Subcutaneous abdominal adipose tissue (tissue), 5 donors: ENCODE results near the gene VTI1A.

Experiments
- H3K27ac ChIP-seq: one replicate; pipeline ENCODE4 v1.7.0; 2013; ENCODE audit warnings: low read depth, mild to moderate bottlenecking, inconsistent platforms, low read length, moderate library complexity
- H3K27me3 ChIP-seq, 5 donors: one replicate each; pipeline ENCODE4 v1.7.0; 2013; ENCODE audit warnings: low read length in 5 of 5, inconsistent platforms in 1 of 5; ENCODE audit not compliant: control insufficient read depth in 5 of 5, insufficient read depth in 4 of 5
- H3K36me3 ChIP-seq, 5 donors: one replicate each; pipeline ENCODE4 v1.7.0; 2013; ENCODE audit warnings: low read length in 5 of 5; ENCODE audit not compliant: control insufficient read depth in 5 of 5, insufficient read depth in 5 of 5
- H3K4me1 ChIP-seq, 5 donors: one replicate each; pipeline ENCODE4 v1.7.0; 2013; ENCODE audit warnings: low read length in 5 of 5, mild to moderate bottlenecking in 3 of 5, moderate library complexity in 1 of 5; ENCODE audit not compliant: control insufficient read depth in 5 of 5, insufficient read depth in 5 of 5
- H3K4me3 ChIP-seq, 5 donors: one replicate each; pipeline ENCODE4 v1.7.0; 2013; ENCODE audit warnings: low read length in 5 of 5, low read depth in 1 of 5
- H3K9ac ChIP-seq, 5 donors: one replicate each; pipeline ENCODE4 v1.7.0; 2013; ENCODE audit warnings: low read length in 5 of 5, mild to moderate bottlenecking in 4 of 5, moderate library complexity in 3 of 5
- H3K9me3 ChIP-seq, 5 donors: one replicate each; pipeline ENCODE4 v1.7.0; 2013; ENCODE audit warnings: low read length in 5 of 5; ENCODE audit not compliant: control insufficient read depth in 5 of 5
- donor health status: healthy.
- donor health status: healthy.
- donor health status: healthy.
- donor health status: healthy.
- donor health status: healthy.

VTI1A gene

DNA sequence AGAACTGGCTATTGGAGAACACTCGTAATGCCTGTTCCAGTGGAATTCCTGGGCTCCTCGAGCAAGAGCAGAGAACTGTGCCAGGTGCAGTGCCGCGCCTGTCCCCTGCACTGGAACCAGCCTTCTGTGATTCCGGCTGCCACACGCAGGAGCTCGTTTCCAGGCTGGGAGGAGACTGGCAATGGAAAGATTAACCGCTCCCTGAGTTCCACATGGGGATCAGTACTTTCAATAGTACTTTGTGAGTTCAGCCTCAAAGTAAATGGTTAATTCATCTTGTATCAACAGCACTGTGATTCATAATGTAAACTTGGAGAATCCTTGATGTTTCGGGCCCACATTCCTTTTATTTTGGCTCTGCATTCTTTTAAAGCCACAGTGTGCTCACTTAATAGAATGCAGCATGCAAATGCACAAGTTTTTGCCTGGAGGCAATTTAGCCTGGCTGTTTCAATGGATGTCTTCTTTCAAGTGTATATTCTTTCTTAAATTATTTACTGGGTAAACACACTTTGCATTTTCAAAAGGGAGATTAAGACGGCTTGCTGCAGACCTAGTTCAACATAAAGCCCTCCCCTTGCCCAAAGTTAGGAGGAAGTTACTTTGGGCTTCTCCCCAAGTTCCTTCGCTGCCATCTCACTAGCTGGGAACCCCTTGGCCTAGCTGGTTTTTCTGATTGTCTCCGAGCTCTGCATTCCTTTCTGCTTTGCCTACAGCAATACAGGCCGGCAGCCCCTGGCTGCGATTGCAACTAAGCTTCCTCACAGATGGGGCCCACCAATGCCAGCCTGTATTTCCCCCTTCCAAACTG is 364.9 kb downstream of the VTI1A start:
- Histone ChIP-seq H3K36me3 (peaks cover 0 to 7% (median 2%) of the 10 kb centered on the region in 5 donors), H3K9me3 (peaks cover 0 to 4% (median 0%) of the 10 kb centered on the region in 5 donors), H3K4me3 (peak overlapping the region in 2 of 5 donors; percentile 19 to 24), H3K4me1 (peaks cover 2 to 22% (median 14%) of the 10 kb centered on the region in 5 donors), H3K27me3 (no peaks in the 10 kb centered on the region), H3K27ac (no peak overlapping the region), H3K9ac (no peak overlapping the region)

DNA sequence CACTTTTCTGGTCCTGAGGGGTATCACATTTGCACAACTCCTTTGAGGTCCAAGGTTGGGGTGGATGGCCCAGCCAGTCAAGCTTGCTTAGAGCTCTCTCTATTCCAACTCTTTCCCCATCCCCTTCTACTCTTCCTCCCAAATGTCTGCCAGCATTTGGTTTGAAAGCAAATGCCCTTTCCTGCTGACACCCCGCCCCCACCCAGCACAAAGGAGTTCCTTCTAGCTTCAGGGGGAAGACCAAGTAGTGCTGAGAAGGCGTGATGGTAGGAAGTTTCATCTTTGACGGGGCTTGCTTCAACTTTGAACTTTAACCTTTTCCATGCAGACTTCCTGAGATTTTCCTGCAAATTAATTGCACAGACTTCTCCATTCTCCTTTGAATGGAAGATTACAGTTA is 365.6 kb downstream of the VTI1A start:
- Histone ChIP-seq H3K9ac (no peak overlapping the region), H3K27ac (no peak overlapping the region), H3K4me1 (peaks cover 2 to 22% (median 14%) of the 10 kb centered on the region in 5 donors), H3K9me3 (peaks cover 0 to 4% (median 0%) of the 10 kb centered on the region in 5 donors), H3K4me3 (no peak overlapping the region), H3K36me3 (peaks cover 0 to 9% (median 2%) of the 10 kb centered on the region in 5 donors), H3K27me3 (no peaks in the 10 kb centered on the region)

DNA sequence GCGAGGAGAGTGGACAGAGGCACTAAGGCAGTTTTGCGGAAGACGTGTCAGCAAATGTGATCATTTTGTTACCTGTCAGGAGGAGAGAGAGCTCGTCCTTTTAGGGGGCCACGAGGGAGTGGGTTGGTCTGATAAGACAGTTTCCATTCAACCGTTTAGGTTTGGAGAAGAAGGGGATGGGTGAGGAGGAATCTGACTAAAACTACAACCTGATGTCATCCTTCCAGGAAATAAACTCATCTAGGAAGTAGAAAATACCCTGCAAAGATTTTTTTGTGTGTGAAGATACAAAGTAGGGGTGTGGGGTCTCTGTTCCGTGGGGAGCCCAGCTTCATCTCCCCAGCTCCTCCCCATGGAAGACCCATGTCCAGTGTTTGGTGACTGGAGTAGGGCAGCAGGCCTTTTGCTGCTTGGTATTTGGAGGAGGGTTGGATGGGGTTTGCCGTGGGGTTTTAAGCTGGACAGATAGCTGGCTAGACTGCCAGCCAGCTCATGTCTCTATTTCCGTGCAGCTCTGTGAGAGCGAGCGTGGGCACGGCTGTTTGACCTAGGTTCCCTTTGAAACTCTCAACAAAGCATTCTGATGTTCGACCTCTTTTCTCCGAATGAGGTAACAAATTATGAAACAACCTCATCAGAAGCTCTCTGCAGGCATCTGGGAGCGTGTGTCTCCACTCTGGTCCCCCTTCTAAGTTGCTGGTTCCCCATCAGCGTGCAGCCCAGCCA is 367.0 kb downstream of the VTI1A start:
- no peak overlapping the region for H3K9ac ChIP-seq
- no peaks in the 10 kb centered on the region for H3K27me3 ChIP-seq

DNA sequence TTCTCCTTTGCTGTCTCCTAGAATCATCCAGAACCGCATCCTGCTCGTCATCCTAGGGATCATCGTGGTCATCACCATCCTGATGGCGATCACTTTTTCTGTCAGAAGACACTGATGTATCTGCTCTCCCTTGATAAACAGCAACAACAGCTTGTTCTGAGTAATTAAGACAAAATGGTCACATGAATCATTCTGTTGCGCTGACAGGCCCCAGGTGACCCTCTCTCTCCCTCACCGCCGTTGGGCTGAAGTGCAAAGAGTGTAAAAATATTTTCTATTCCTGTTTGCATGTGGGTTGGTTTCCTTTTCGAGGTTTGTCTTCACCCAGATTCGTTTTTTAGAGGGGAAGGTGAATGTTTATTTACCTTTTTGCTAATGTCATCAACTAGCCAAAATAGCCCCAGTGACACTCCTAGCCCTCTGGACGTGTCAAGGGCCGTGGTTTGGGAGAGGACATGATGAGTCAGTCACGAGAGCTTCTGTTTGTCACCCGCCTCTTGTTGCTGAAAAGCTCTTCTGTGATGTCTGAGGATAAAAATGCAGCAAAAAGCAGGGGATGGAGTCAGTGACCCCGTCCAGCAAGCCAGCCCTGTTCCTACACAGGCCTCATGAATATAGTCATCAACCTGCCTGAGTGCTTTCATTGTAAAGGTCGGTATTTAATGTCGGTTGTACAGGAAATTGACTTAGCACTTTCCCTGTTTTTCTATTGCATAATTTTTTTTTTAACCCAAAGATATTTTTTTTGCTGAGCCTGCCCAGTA is 368.4 kb downstream of the VTI1A start:
- Histone ChIP-seq H3K4me1 (peaks cover 2 to 22% (median 14%) of the 10 kb centered on the region in 5 donors), H3K36me3 (peaks cover 0 to 9% (median 2%) of the 10 kb centered on the region in 5 donors), H3K9ac (no peak overlapping the region), H3K4me3 (no peak overlapping the region), H3K27ac (no peak overlapping the region), H3K27me3 (no peaks in the 10 kb centered on the region), H3K9me3 (peaks cover 0 to 4% (median 0%) of the 10 kb centered on the region in 5 donors)

More for the DNA sequence above, 367.0 kb downstream of the VTI1A start:
- Histone ChIP-seq H3K4me3 (no peak overlapping the region), H3K36me3 (peaks cover 0 to 9% (median 2%) of the 10 kb centered on the region in 5 donors), H3K4me1 (peaks cover 2 to 22% (median 14%) of the 10 kb centered on the region in 5 donors), H3K27ac (no peak overlapping the region), H3K9me3 (peaks cover 0 to 4% (median 0%) of the 10 kb centered on the region in 5 donors)

DNA sequence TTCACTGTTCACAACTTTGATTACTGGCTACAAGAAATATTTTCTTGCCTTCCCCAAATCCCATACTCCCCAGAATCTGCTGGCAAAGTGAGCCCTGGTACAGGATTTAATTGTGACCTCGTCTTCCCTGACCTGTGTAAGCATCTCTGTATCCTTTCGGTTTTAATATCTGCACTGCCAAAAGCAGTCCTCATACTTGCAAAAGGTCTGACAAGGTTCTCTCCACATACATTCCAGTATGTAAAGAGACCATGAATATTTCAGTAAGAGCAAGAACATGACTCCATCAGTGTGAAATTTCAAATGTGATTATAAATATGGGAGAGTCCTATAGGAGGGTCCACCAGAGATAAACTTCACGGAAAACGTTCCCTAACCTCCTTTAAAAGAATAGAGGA is 369.0 kb downstream of the VTI1A start:
- H3K9ac ChIP-seq, result no peak overlapping the region
- peaks cover 0 to 2% (median 0%) of the 10 kb centered on the region in 5 donors for H3K9me3 ChIP-seq
- H3K27ac ChIP-seq, result no peak overlapping the region
- H3K4me3 ChIP-seq, result no peak overlapping the region
- no peaks in the 10 kb centered on the region for H3K27me3 ChIP-seq
- peaks cover 2 to 22% (median 14%) of the 10 kb centered on the region in 5 donors for H3K4me1 ChIP-seq
- peaks cover 0 to 9% (median 2%) of the 10 kb centered on the region in 5 donors for H3K36me3 ChIP-seq

DNA sequence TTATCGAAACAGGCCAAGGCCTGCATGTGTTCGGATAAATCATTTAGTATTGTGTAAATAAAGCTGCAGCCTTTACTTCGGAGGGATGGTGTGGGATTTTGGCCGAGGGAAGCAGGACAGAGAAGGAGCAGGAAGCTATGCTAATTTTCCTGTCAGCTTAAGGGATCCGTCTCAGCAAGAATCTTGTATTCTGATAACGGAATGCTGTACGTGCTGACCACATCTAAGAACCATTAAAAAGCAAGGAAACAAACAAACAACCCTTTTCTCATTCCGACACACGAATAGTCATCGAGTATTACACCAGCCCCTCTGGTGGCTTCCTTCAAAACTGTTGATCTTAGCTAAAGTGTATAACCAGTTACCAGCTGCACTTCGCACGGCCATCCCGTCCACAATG is 369.9 kb downstream of the VTI1A start:
- no peak overlapping the region for H3K27ac ChIP-seq
- H3K36me3 ChIP-seq, result peaks cover 0 to 9% (median 2%) of the 10 kb centered on the region in 5 donors
- H3K9ac ChIP-seq, result no peak overlapping the region
- no peaks in the 10 kb centered on the region for H3K9me3 ChIP-seq
- H3K27me3 ChIP-seq, result no peaks in the 10 kb centered on the region
- H3K4me3 ChIP-seq, result no peak overlapping the region
- H3K4me1 ChIP-seq, result peaks cover 0 to 19% (median 10%) of the 10 kb centered on the region in 5 donors

DNA sequence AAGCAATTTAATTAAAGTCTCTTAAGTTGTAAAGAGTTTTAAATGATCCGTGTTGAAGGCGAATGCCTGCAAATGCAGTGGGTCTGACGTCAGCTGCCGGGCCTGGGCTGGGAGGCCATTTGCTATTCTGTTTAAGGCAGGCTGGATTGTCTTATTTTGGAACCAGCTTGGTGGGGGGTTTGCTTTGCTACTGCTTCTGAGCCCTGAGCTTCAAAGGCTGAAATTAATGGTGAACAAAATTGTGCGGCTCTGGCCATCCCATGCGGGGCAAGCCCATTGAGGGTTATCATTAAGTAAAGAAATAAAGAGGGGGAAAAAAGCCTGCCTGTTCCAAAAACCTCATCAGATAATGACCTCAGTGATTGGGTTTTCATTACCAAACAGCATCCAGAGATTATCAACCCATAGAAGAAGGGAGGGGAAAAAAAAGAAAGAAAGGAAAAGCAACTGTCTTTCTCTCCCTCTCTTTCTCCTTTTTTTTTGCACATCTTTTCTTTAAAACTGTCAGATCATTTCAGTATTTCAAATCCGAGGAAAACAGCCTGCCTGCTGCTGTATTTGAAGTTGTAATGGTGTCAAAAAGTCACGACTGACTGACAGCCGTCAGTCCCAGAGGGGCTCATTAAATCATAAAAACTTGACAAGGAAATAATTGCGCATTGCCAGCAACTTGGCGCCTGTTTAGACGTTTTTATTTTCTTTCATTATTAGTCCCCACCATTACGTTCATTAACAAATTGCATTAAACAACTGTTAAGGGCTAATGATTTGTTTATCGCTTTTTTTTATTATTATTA is 371.2 kb downstream of the VTI1A start:
- H3K9ac ChIP-seq, result no peak overlapping the region
- H3K36me3 ChIP-seq, result peaks cover 0 to 9% (median 2%) of the 10 kb centered on the region in 5 donors
- H3K27me3 ChIP-seq, result no peaks in the 10 kb centered on the region

DNA sequence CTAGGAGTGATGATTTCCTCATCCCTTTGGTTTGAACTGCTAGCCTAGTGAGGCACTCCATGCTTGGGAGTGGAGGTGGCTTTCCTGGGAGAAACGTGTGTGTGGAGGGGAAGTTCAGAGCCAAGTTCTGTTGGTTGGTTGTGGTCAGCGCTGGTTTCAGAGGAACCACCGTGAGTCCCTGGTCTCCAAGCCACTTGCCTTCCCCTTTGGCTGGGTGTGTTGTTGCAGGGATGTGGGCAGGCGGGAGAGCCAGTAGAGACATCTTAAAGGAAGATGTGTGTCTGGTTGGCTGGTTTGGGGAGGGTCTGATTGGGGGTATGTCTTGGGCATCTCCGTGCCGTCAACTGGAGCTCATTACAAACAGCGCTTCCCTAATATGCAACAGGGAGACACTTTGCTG is 372.2 kb downstream of the VTI1A start:
- no peaks in the 10 kb centered on the region for H3K9me3 ChIP-seq
- no peak overlapping the region for H3K9ac ChIP-seq
- no peaks in the 10 kb centered on the region for H3K27me3 ChIP-seq
- no peak overlapping the region for H3K4me3 ChIP-seq
- H3K36me3 ChIP-seq, result peaks cover 0 to 9% (median 2%) of the 10 kb centered on the region in 5 donors
- peaks cover 0 to 11% (median 4%) of the 10 kb centered on the region in 5 donors for H3K4me1 ChIP-seq
- no peak overlapping the region for H3K27ac ChIP-seq

More for the DNA sequence above, 371.2 kb downstream of the VTI1A start:
- peaks cover 0 to 11% (median 4%) of the 10 kb centered on the region in 5 donors for H3K4me1 ChIP-seq
- H3K9me3 ChIP-seq, result no peaks in the 10 kb centered on the region
- no peak overlapping the region for H3K27ac ChIP-seq
- no peak overlapping the region for H3K4me3 ChIP-seq

DNA sequence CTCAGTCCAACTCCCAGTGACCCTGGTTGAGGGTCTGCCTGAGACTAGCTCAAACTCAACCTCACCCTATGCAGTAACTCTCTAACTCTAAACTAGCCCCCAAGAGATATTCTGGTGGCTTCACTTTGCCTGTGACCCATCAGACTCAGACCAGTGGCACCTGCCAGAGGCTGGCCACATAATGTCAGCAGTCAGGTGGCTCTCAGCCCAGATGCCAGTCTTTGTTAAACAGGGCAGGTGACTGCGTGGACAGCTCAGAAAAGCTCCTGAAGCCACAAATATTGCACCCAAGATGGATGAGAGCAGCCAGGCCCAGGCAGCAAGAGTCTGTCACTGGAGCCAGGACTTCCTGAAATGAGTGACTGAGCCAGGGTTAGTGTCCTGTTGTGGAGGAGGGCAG is 373.3 kb downstream of the VTI1A start:
- no peaks in the 10 kb centered on the region for H3K27me3 ChIP-seq
- H3K4me3 ChIP-seq, result no peak overlapping the region

More for the DNA sequence above, 373.3 kb downstream of the VTI1A start:
- H3K9ac ChIP-seq, result no peak overlapping the region
- H3K4me1 ChIP-seq, result peaks cover 0 to 8% (median 1%) of the 10 kb centered on the region in 5 donors
- peaks cover 0 to 5% (median 2%) of the 10 kb centered on the region in 5 donors for H3K36me3 ChIP-seq
- H3K9me3 ChIP-seq, result no peaks in the 10 kb centered on the region
- no peak overlapping the region for H3K27ac ChIP-seq
